ACHN (cell line): ENCODE results near the gene ZNF681.
"Not testable (repeated sequence)": the region's sequence is repeated elsewhere in the genome, so short reads cannot be mapped to it uniquely, and the experiment has no call there.

Source experiments
- DNase-seq: peaks from one replicate; pipeline ENCODE4 v3.0.0-alpha.2; 2015
- in situ Hi-C: cut with HindIII; loops from 2 replicates; pipeline ENCODE4 v1.10.0; 2017; ENCODE audit warnings: low sequenced_read_pairs, low pct_ligation_motif_present, low pct_unique_long_range_greater_than_20kb

The ZNF681 gene

GRCh38 chr19:23758187-23759074 is at the start of gene ZNF681:
ZNF681 (minus strand) TSS chr19:23758891; CDS start chr19:23758749, 142 bp downstream.
- in situ Hi-C loops = no loop called here
- no peak for DNase-seq

- DNase-seq = no peak
- in situ Hi-C loops = no loop called here
Observed at GRCh38 chr19:23804676-23805075, 46.0 kb upstream of the ZNF681 start.

GRCh38 chr19:23802290-23802689 is 43.6 kb upstream of the ZNF681 start:
- in situ Hi-C loops = no loop called here
- no peak for DNase-seq

- no peak for DNase-seq
- in situ Hi-C loops = no loop called here
Observed at GRCh38 chr19:23801803-23802202, 43.1 kb upstream of the ZNF681 start.

GRCh38 chr19:23800868-23801267 is 42.2 kb upstream of the ZNF681 start:
- DNase-seq = no peak
- in situ Hi-C loops = no loop called here

GRCh38 chr19:23800271-23800670 is 41.6 kb upstream of the ZNF681 start:
- in situ Hi-C loops = no loop called here
- no peak for DNase-seq

DNA sequence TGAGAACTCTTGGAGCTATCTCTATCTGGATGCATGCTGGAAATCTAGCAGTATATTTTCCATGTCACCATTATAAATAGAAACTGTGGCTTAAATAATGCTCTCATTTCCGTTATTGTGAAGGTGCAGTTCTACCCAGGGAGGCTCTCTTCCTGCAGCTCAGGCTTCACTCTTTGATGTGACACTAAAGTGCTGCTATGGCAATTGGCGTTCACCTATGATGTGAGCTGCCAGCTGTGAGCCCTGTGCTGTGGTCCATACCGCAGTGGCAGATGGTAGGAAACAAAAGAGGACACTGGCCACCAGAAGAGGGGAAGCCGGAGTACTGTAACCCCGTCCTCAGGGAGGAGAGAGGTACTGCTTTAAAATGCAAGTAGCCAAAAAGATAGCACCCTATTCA is 40.6 kb upstream of the ZNF681 start:
- in situ Hi-C loops = no loop called here
- DNase-seq = no peak

DNA sequence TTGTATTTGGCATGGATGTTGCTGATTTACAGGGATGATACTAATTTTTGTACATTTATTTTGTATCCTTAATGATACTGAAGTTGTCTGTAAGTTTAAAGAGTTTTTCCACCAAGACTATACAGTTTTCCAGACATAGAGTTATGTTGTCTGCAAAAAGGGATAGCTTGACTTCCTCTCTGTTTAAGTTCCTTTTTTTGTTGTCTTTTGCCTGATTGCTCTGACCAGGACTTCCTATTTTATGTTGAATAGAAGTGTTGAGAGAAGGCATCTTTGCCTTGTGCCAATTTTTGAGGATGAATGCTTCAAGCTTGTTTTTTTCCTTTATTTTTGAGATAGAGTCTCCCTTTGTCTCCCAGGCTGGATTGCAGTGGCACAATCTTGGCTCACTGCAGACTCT is 36.8 kb upstream of the ZNF681 start:
- no peak for DNase-seq
- in situ Hi-C loops = no loop called here

GRCh38 chr19:23792784-23793183 is 34.1 kb upstream of the ZNF681 start:
- in situ Hi-C loops = no loop called here
- DNase-seq = no peak

DNA sequence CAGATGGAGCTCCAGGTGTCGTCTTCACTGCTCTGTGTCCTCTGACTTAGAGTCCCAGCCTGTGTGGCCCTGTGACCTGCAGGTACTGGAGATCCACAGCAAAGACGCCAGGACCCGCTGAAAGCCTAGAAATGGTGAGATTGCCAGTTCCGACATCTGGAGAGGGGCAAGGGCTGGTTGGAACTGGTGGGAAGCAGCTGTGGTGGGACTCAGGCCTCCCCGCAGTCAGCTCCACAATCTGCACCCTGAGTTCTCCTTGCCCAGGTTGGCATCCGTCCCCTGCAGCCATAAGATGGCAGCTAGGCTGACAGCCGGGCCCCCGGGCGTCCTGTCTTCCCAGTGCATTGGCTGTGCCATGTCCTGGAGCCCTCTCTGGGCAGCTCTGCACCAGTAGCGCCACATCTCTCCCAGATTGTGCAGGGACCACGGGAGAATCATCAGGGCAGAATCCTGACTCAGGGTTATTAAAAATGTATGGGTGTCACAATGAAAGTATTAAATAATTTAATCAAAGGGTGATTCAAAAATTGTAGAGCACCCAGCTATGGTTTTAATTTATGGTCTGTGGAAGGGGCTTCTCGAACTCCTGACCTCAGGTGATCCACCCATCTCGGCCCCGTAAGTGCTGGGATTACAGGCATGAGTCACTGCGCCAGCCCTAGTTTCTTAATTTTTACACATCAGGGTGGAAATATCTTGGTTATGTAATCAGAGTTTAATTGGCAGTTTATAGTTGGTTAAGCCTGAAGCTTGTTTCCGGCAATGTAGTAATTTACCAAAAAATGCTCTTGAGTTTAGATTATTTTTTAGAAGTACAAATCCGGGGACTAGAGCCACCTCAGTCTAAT is 32.2 kb upstream of the ZNF681 start:
- in situ Hi-C loops = no loop called here
- no peak for DNase-seq

- DNase-seq = no peak
- in situ Hi-C loops = no loop called here
Observed at GRCh38 chr19:23789246-23789645, 30.6 kb upstream of the ZNF681 start.

DNA sequence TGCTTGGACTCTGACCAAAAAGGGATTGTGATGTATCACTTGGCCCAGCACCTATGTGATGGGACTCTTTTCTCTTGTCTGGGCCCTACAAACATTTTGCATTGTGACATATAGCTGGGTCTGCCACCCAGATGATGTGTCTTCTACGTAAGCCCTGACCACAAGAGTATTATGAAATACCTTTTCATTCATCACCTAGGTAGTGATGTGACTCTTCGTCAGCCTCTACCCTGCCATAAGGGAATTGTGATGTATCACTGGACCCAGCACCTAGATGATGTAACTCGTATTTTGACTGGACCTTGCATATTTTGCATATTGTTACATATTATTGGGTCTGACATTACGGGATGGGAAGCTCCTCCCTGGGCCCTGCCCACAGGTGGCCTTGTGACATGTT is 29.7 kb upstream of the ZNF681 start:
- in situ Hi-C loops = no loop called here
- no peak for DNase-seq

- no peak for DNase-seq
- in situ Hi-C loops = no loop called here
Observed at GRCh38 chr19:23787106-23787505, 28.4 kb upstream of the ZNF681 start.

GRCh38 chr19:23785982-23786381 is 27.3 kb upstream of the ZNF681 start:
- in situ Hi-C loops = no loop called here
- no peak for DNase-seq

- in situ Hi-C loops = no loop called here
- no peak for DNase-seq
Observed at GRCh38 chr19:23784274-23784673, 25.6 kb upstream of the ZNF681 start.

- in situ Hi-C loops = no loop called here
- DNase-seq = no peak
Observed at GRCh38 chr19:23783636-23784035, 24.9 kb upstream of the ZNF681 start.

DNA sequence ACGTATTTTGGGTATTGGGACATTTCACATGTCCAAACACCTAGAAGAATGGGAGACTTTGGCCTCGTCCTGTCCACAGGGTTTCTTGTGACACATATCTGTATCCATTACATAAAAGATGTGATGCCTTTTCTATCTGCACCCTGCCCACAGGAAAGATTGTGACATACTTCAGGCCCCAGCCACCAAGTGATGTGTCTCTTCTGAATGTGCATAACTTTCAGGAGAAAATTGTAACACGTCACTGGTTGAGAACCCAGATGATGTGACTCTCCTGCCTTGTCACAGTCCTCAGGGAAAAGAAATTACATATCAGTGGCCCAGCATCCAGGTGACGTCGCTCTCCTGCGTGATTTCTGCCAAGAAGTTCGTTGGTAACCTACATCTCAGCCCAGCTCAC is 21.0 kb upstream of the ZNF681 start:
- in situ Hi-C loops = no loop called here
- DNase-seq = no peak

GRCh38 chr19:23778566-23778965 is 19.9 kb upstream of the ZNF681 start:
- no peak for DNase-seq
- in situ Hi-C loops = no loop called here

DNA sequence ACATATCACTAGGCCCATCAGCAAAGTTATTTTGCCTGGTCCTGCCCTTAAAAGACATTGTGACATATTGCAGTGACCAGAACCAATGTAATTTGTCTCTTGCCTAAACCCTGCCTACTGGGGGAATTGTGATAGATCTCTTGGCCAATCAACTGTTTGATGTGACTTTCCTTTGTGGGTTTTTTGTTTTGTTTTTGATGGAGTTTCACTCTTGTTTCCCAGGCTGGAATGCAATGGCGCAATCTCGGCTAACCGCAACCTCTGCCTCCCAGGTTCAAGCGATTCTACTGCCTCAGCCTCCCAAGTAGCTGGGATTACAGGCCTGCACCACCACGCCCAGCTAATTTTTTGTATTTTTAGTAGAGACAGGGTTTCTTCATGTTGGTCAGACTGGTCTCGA is 19.3 kb upstream of the ZNF681 start:
- DNase-seq, in situ Hi-C loops: not testable (repeated sequence)

DNA sequence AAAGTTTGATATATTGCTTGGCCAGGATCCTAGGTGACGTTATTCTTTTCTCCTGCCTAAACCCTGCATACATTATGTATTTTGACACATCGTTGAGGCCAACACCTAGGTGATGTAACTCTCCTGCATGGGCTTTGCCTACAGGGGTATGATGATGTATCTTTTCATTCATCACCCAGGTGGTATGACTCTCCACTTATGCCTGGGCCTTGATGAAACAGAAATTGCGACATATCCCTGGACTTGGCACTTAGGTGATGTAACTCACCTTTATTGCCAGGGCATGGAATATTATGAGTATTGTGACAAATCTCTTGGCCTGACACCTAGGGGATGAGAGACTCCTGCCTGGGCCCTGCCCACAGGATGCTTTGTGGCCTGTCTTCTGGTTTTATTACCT is 18.5 kb upstream of the ZNF681 start:
- no peak for DNase-seq

More for the DNA sequence above, 18.5 kb upstream of the ZNF681 start:
- in situ Hi-C loops = no loop called here
